NCI-H82 treated with DMSO at 0.1 percent for 48 hours (cell line): ENCODE measurements around the gene LENG8.
A peak's percentile ranks its signal among the peaks of the same experiment; 100 is the strongest.

ENCODE experiments used
- DNase-seq: peaks from one replicate; lab custom pipeline; 2025; ENCODE audit not compliant: unreplicated experiment; lab: John Stamatoyannopoulos, UW

Gene LENG8

GRCh38 chr19:54422136-54422535, 26.9 kb upstream of the LENG8 start:
- DNase-seq, result no peak

- DNase-seq, result no peak
These were observed 24.8 kb upstream of the LENG8 start for GRCh38 chr19:54424201-54424600.

- DNase-seq, result no peak
These were observed 24.2 kb upstream of the LENG8 start for GRCh38 chr19:54424660-54425381.

- no peak for DNase-seq
These were observed 23.6 kb upstream of the LENG8 start for GRCh38 chr19:54425382-54425723.

- no peak for DNase-seq
These were observed 22.6 kb upstream of the LENG8 start for GRCh38 chr19:54426291-54426931.

GRCh38 chr19:54427586-54427985, 21.4 kb upstream of the LENG8 start:
- no peak for DNase-seq

- DNase-seq, result no peak
These were observed 20.4 kb upstream of the LENG8 start for GRCh38 chr19:54428323-54429175.

GRCh38 chr19:54429176-54429495, 19.9 kb upstream of the LENG8 start:
- DNase-seq, result no peak

- no peak for DNase-seq
These were observed 19.3 kb upstream of the LENG8 start for GRCh38 chr19:54429545-54430227.

GRCh38 chr19:54430306-54431254, 18.4 kb upstream of the LENG8 start:
- peak; percentile 36 for DNase-seq

- no peak for DNase-seq
These were observed 17.7 kb upstream of the LENG8 start for GRCh38 chr19:54431255-54431838.

GRCh38 chr19:54432144-54432738, 16.8 kb upstream of the LENG8 start:
- DNase-seq, result no peak

GRCh38 chr19:54433697-54434096, 15.3 kb upstream of the LENG8 start:
- DNase-seq, result no peak

- DNase-seq, result peak; percentile 17
These were observed 14.7 kb upstream of the LENG8 start for GRCh38 chr19:54434112-54434872.

- no peak for DNase-seq
These were observed 14.2 kb upstream of the LENG8 start for GRCh38 chr19:54434873-54435214.

GRCh38 chr19:54435551-54436016, 13.4 kb upstream of the LENG8 start:
- no peak for DNase-seq

- DNase-seq, result no peak
These were observed 12.9 kb upstream of the LENG8 start for GRCh38 chr19:54436031-54436523.

- no peak for DNase-seq
These were observed 12.3 kb upstream of the LENG8 start for GRCh38 chr19:54436628-54437252.
